ENCODE measurements around the gene NUP93.
A peak's percentile ranks its signal among the peaks of the same experiment; 100 is the strongest.

Gene NUP93

DNA sequence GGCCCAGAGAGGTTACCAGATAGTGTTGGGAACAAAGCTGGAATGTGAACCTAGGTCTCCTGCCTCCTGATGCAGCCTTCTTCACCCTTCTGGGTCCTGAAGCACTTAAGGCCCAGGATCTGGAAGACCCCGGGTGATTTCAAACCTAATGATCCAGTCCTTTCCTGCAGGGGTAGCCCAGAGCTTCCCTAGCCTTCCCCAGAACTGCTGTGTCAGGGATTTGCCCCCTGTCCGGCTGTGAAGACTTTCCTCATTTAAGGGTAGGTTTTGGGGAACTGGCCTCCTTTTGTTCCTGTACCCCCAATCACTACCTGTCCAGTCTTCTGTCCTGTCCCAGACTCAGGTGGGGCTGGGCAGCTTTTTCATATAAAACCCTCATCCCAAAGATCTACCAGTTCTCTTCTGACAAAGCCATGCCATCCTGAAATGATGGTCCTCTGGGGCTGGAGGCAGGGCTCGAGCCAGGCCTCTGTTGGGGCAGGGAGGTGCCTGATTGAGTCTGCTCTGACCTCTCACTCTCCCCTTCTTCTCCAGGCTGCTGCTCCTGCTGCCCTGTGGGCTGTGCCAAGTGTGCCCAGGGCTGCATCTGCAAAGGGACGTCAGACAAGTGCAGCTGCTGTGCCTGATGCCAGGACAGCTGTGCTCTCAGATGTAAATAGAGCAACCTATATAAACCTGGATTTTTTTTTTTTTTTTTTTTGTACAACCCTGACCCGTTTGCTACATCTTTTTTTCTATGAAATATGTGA lies 46.3 kb upstream of the NUP93 start:
- peak overlapping the region; percentile 91; the same call in 1 of the 2 replicates for H2AFZ ChIP-seq (ENCODE audit: low read depth, low read length)
- H3K9me3 ChIP-seq (ENCODE audit: insufficient read depth, low read length, severe bottlenecking), result no peaks in the 10 kb centered on the region
- ATAC-seq (ENCODE audit: insufficient read depth, low read depth) (no peak), DNase-seq (no peak)
- peaks cover 24% of the 10 kb centered on the region for H3K4me1 ChIP-seq (ENCODE audit: insufficient read depth, low read length)
- H3K27me3 ChIP-seq (ENCODE audit: insufficient read depth, low read length, poor library complexity), result no peaks in the 10 kb centered on the region
- peak overlapping the region; percentile 99 for H3K4me2 ChIP-seq (ENCODE audit: insufficient read depth, low read length)
- peak overlapping the region; percentile 92 for H3K9ac ChIP-seq (ENCODE audit: low read depth, low read length)
- no peaks in the 10 kb centered on the region for H3K36me3 ChIP-seq (ENCODE audit: insufficient read depth, low read length)
- no peaks in the 10 kb centered on the region for H4K20me1 ChIP-seq (ENCODE audit: insufficient read depth, low read length)
- H3K27ac ChIP-seq (ENCODE audit: low read length), result no peak overlapping the region
- TF ChIP-seq EZH2 (IDR thresholded peaks at IDR 0.05; ENCODE audit: borderline replicate concordance, low read depth, low read length, severe bottlenecking), result no peak
- no peak for TF ChIP-seq CTCF (IDR thresholded peaks at IDR 0.05; ENCODE audit: borderline replicate concordance, extremely low read depth, low read length, poor library complexity, severe bottlenecking)
- H3K79me2 ChIP-seq (ENCODE audit: insufficient read depth, low read length), result no peaks in the 10 kb centered on the region
- peak overlapping the region in 1 of 2 experiments; percentile 93; a peak in 2 of 4 replicates for H3K4me3 ChIP-seq (ENCODE audit: low read depth in 1 of 2, low read length in 2 of 2)

- H3K36me3 ChIP-seq (ENCODE audit: insufficient read depth, low read length), result no peaks in the 10 kb centered on the region
- H2AFZ ChIP-seq (ENCODE audit: low read depth, low read length), result no peak overlapping the region
- H3K79me2 ChIP-seq (ENCODE audit: insufficient read depth, low read length), result no peaks in the 10 kb centered on the region
- no peak for DNase-seq
- no peak for ATAC-seq (ENCODE audit: insufficient read depth, low read depth)
- H3K9me3 ChIP-seq (ENCODE audit: insufficient read depth, low read length, severe bottlenecking), result no peaks in the 10 kb centered on the region
- no peaks in the 10 kb centered on the region for H4K20me1 ChIP-seq (ENCODE audit: insufficient read depth, low read length)
- no peak overlapping the region for H3K4me3 ChIP-seq (ENCODE audit: low read depth in 1 of 2, low read length in 2 of 2)
- H3K4me2 ChIP-seq (ENCODE audit: insufficient read depth, low read length), result no peak overlapping the region
- no peak overlapping the region for H3K27ac ChIP-seq (ENCODE audit: low read length)
- H3K9ac ChIP-seq (ENCODE audit: low read depth, low read length), result no peak overlapping the region
- H3K27me3 ChIP-seq (ENCODE audit: insufficient read depth, low read length, poor library complexity), result no peaks in the 10 kb centered on the region
- TF ChIP-seq EZH2 (IDR thresholded peaks at IDR 0.05; ENCODE audit: borderline replicate concordance, low read depth, low read length, severe bottlenecking) (no peak), CTCF (IDR thresholded peaks at IDR 0.05; ENCODE audit: borderline replicate concordance, extremely low read depth, low read length, poor library complexity, severe bottlenecking) (no peak)
- peaks cover 24% of the 10 kb centered on the region for H3K4me1 ChIP-seq (ENCODE audit: insufficient read depth, low read length)
These were observed 45.5 kb upstream of the NUP93 start for GRCh38 chr16:56684256-56684925.

- Histone ChIP-seq H3K9me3 (ENCODE audit: insufficient read depth, low read length, severe bottlenecking) (no peaks in the 10 kb centered on the region), H3K9ac (ENCODE audit: low read depth, low read length) (no peak overlapping the region), H3K27me3 (ENCODE audit: insufficient read depth, low read length, poor library complexity) (no peaks in the 10 kb centered on the region), H3K79me2 (ENCODE audit: insufficient read depth, low read length) (no peaks in the 10 kb centered on the region), H3K4me2 (ENCODE audit: insufficient read depth, low read length) (no peak overlapping the region), H3K4me1 (ENCODE audit: insufficient read depth, low read length) (peaks cover 24% of the 10 kb centered on the region), H3K36me3 (ENCODE audit: insufficient read depth, low read length) (no peaks in the 10 kb centered on the region), H3K27ac (ENCODE audit: low read length) (no peak overlapping the region), H2AFZ (ENCODE audit: low read depth, low read length) (no peak overlapping the region), H3K4me3 (ENCODE audit: low read depth in 1 of 2, low read length in 2 of 2) (no peak overlapping the region), H4K20me1 (ENCODE audit: insufficient read depth, low read length) (no peaks in the 10 kb centered on the region)
- DNase-seq (no peak), ATAC-seq (ENCODE audit: insufficient read depth, low read depth) (no peak)
- TF ChIP-seq CTCF (IDR thresholded peaks at IDR 0.05; ENCODE audit: borderline replicate concordance, extremely low read depth, low read length, poor library complexity, severe bottlenecking), result no peak
These were observed 44.9 kb upstream of the NUP93 start for GRCh38 chr16:56684926-56685590.

All from DND-41 (cell line).